ENCODE measurements around the gene LRRTM2. TPM values are rescaled to one million over a fixed set of nuclear protein-coding genes. Genes with fewer than 3 reads are reported as not detected.
A peak's percentile ranks its signal among the peaks of the same experiment; 100 is the strongest.

LRRTM2 gene
- total and polyA plus RNA-seq, 2 donors (not counting 1 experiment from before 2014, with no cell fraction given) = 0.33 to 1.3 TPM

- Histone ChIP-seq H3K36me3 (ENCODE audit: control insufficient read depth, insufficient read depth, low read length) (peaks cover 2% of the 10 kb centered on the region), H3K9me3 (ENCODE audit: control insufficient read depth, insufficient read depth, low read depth, low read length) (no peaks in the 10 kb centered on the region), H3K9ac (ENCODE audit: insufficient read depth, low read length) (no peak overlapping the region), H3K27ac (ENCODE audit: insufficient read depth, low read length) (no peak overlapping the region), H3K4me3 (replicated peaks in 1 of 4; ENCODE audit: control extremely low read depth in 1 of 4, insufficient read depth in 1 of 4, low read depth in 3 of 4, low read length in 4 of 4) (no peak overlapping the region), H3K79me2 (ENCODE audit: control insufficient read depth, insufficient read depth, low read length) (no peaks in the 10 kb centered on the region), H4K20me1 (ENCODE audit: control insufficient read depth, extremely low read depth, insufficient read depth, low read length) (no peaks in the 10 kb centered on the region), H3K4me2 (ENCODE audit: extremely low read depth, insufficient read depth, low read length) (no peak overlapping the region), H3K4me1 (ENCODE audit: control insufficient read depth, extremely low read depth, insufficient read depth, low read length) (no peaks in the 10 kb centered on the region), H2AFZ (ENCODE audit: low read length) (no peak overlapping the region), H3K27me3 (ENCODE audit: control insufficient read depth, insufficient read depth, low read length) (no peaks in the 10 kb centered on the region)
- TF ChIP-seq EZH2 (IDR thresholded peaks at IDR 0.05; ENCODE audit: low read length, missing control alignments) = no peak
- TF ChIP-seq, protein P1, sequence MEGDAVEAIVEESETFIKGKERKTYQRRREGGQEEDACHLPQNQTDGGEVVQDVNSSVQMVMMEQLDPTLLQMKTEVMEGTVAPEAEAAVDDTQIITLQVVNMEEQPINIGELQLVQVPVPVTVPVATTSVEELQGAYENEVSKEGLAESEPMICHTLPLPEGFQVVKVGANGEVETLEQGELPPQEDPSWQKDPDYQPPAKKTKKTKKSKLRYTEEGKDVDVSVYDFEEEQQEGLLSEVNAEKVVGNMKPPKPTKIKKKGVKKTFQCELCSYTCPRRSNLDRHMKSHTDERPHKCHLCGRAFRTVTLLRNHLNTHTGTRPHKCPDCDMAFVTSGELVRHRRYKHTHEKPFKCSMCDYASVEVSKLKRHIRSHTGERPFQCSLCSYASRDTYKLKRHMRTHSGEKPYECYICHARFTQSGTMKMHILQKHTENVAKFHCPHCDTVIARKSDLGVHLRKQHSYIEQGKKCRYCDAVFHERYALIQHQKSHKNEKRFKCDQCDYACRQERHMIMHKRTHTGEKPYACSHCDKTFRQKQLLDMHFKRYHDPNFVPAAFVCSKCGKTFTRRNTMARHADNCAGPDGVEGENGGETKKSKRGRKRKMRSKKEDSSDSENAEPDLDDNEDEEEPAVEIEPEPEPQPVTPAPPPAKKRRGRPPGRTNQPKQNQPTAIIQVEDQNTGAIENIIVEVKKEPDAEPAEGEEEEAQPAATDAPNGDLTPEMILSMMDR (conservative IDR thresholded peaks at IDR 0.05 in 1 of 2, IDR thresholded peaks at IDR 0.05 in 1 of 2; ENCODE audit: low read depth in 1 of 2, low read length in 2 of 2) = no peak
- DNase-seq (ENCODE audit: low read depth in 2 of 2) = peak; percentile 38 to 89
Observed at GRCh38 chr5:138903130-138903775, 28.1 kb upstream of the LRRTM2 start.

- Histone ChIP-seq H3K79me2 (ENCODE audit: control insufficient read depth, insufficient read depth, low read length) (no peaks in the 10 kb centered on the region), H3K4me3 (replicated peaks in 1 of 4; ENCODE audit: control extremely low read depth in 1 of 4, insufficient read depth in 1 of 4, low read depth in 3 of 4, low read length in 4 of 4) (no peak overlapping the region), H3K4me1 (ENCODE audit: control insufficient read depth, extremely low read depth, insufficient read depth, low read length) (no peaks in the 10 kb centered on the region), H3K9ac (ENCODE audit: insufficient read depth, low read length) (no peak overlapping the region), H2AFZ (ENCODE audit: low read length) (no peak overlapping the region), H4K20me1 (ENCODE audit: control insufficient read depth, extremely low read depth, insufficient read depth, low read length) (no peaks in the 10 kb centered on the region), H3K36me3 (ENCODE audit: control insufficient read depth, insufficient read depth, low read length) (peaks cover 2% of the 10 kb centered on the region), H3K4me2 (ENCODE audit: extremely low read depth, insufficient read depth, low read length) (no peak overlapping the region), H3K27me3 (ENCODE audit: control insufficient read depth, insufficient read depth, low read length) (no peaks in the 10 kb centered on the region), H3K9me3 (ENCODE audit: control insufficient read depth, insufficient read depth, low read depth, low read length) (no peaks in the 10 kb centered on the region), H3K27ac (ENCODE audit: insufficient read depth, low read length) (no peak overlapping the region)
- DNase-seq (ENCODE audit: low read depth in 2 of 2) = peak in 1 of 2 donors; percentile 17
- TF ChIP-seq EZH2 (IDR thresholded peaks at IDR 0.05; ENCODE audit: low read length, missing control alignments) = no peak
- TF ChIP-seq, protein P1 (conservative IDR thresholded peaks at IDR 0.05 in 1 of 2, IDR thresholded peaks at IDR 0.05 in 1 of 2; ENCODE audit: low read depth in 1 of 2, low read length in 2 of 2) = no peak
Observed at GRCh38 chr5:138901716-138902115, 26.6 kb upstream of the LRRTM2 start.

- Histone ChIP-seq H3K4me3 (replicated peaks in 1 of 4; ENCODE audit: control extremely low read depth in 1 of 4, insufficient read depth in 1 of 4, low read depth in 3 of 4, low read length in 4 of 4) (no peak overlapping the region), H3K4me2 (ENCODE audit: extremely low read depth, insufficient read depth, low read length) (no peak overlapping the region), H3K36me3 (ENCODE audit: control insufficient read depth, insufficient read depth, low read length) (peaks cover 2% of the 10 kb centered on the region), H3K27ac (ENCODE audit: insufficient read depth, low read length) (no peak overlapping the region), H3K9ac (ENCODE audit: insufficient read depth, low read length) (no peak overlapping the region), H3K27me3 (ENCODE audit: control insufficient read depth, insufficient read depth, low read length) (no peaks in the 10 kb centered on the region), H3K4me1 (ENCODE audit: control insufficient read depth, extremely low read depth, insufficient read depth, low read length) (no peaks in the 10 kb centered on the region), H4K20me1 (ENCODE audit: control insufficient read depth, extremely low read depth, insufficient read depth, low read length) (no peaks in the 10 kb centered on the region), H3K79me2 (ENCODE audit: control insufficient read depth, insufficient read depth, low read length) (no peaks in the 10 kb centered on the region), H3K9me3 (ENCODE audit: control insufficient read depth, insufficient read depth, low read depth, low read length) (no peaks in the 10 kb centered on the region), H2AFZ (ENCODE audit: low read length) (no peak overlapping the region)
- DNase-seq (ENCODE audit: low read depth in 2 of 2) = peak; percentile 43 to 73
- TF ChIP-seq, protein P1 (conservative IDR thresholded peaks at IDR 0.05 in 1 of 2, IDR thresholded peaks at IDR 0.05 in 1 of 2; ENCODE audit: low read depth in 1 of 2, low read length in 2 of 2) = no peak
- no peak for TF ChIP-seq EZH2 (IDR thresholded peaks at IDR 0.05; ENCODE audit: low read length, missing control alignments)
Observed at GRCh38 chr5:138900281-138900965, 25.3 kb upstream of the LRRTM2 start.

Measured in fibroblast of lung (primary cell).